Hematopoietic multipotent progenitor cell (in vitro differentiated cells): ENCODE measurements around the gene NCL. TPM values are rescaled to one million over a fixed set of nuclear protein-coding genes. Genes with fewer than 3 reads are reported as not detected.
A peak's percentile ranks its signal among the peaks of the same experiment; 100 is the strongest.

Experiments
- DNase-seq, 3 donors: peaks; one replicate each; pipeline ENCODE4 v3.0.0-alpha.2; 2011 to 2015; ENCODE audit warnings: low read depth in 2 of 3, low spot score in 2 of 3
- total RNA-seq: library from RNA; depleted of rRNA; stranded (reverse); fragments of >200 nt; gene quantifications from one replicate; pipeline ENCODE4 v1.2.3, GENCODE V29; 2012

NCL gene
- 158 TPM for total RNA-seq

- DNase-seq: peak; percentile 88 to 98 (median 90)
Measured at GRCh38 chr2:231463698-231464575, at the start of gene NCL. Gene NCL, minus strand, starts transcription at chr2:231464484. Its CDS starts 131 bp downstream, at chr2:231464353.

- no peak for DNase-seq
Measured at GRCh38 chr2:231513746-231514224, 49.5 kb upstream of the NCL start.

DNA sequence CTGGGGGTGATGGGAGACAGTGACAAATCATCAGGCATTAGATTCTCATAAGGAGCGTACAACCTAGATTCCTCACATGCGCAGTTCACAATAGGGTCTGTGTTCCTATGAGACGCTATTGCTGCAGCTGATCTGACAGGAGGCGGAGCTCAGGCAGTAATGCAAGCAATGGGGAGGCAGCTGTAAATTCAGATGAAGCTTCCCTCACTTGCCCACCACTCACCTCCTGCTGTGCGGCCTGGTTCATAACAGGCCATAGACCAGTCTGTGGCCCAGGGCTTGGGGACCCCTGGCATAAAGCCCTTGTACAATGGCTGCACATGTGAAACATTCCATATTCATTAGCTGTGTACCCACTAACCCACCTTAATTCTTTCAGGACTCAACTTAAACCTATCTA is 47.9 kb upstream of the NCL start:
- no peak for DNase-seq

GRCh38 chr2:231503766-231504165 is 39.5 kb upstream of the NCL start:
- DNase-seq: no peak

GRCh38 chr2:231502596-231502995 is 38.3 kb upstream of the NCL start:
- DNase-seq: no peak

DNA sequence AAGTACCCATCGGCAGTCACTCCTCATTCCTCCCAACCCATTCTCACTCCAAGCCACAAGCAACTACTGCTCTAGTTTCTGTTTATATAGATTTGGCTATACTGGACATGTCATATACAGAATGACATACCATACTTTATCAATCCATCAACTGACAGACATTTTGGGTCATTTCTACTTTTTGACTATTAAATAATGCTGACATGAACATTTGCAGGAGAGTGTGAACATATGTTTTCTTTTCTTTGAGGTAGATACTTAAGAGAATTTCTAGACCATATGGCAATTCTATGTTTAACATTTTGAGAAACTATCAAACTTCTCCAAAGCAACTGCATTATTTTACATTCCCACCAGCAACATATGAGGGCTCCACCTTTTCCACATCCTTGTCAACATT is 33.4 kb upstream of the NCL start:
- no peak for DNase-seq

- no peak for DNase-seq
Measured at GRCh38 chr2:231494669-231495068, 30.4 kb upstream of the NCL start.

GRCh38 chr2:231490801-231491200 is 26.5 kb upstream of the NCL start:
- no peak for DNase-seq

- DNase-seq: no peak
Measured at GRCh38 chr2:231489990-231490389, 25.7 kb upstream of the NCL start.

GRCh38 chr2:231488331-231488730 is 24.0 kb upstream of the NCL start:
- DNase-seq: no peak

- no peak for DNase-seq
Measured at GRCh38 chr2:231486851-231487596, 22.7 kb upstream of the NCL start.

- peak; percentile 21 to 66 (median 62) for DNase-seq
Measured at GRCh38 chr2:231483398-231484329, 19.4 kb upstream of the NCL start.

DNA sequence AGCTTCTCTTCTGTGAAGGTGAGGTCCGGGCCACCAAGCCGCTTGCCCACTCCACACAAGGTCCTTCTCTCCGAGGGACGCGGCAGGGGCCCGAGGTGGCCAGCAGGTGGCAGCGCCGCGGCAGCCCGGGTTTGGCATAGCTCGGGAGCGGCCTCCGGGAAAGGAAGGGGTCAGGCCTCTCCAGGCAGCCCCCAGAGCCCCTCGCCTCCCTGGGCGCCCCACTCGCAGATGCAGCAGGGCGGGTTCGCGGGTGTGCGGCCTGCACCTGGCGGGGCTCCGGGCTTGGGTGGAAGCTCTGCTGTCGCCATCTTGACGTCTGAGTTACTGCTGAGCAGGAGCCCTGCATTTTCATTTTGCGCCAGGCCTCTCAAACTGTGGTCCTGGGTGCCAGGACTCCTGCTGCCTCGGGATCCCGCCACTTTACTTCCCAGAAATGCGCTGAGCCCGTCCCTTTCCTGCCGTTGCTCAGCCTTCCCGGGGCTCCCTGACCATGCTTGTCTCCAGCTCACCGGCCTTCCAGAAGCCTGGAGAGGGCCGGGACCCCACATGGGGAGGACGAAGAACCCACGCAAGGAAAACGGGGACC is 18.6 kb upstream of the NCL start:
- peak; percentile 53 to 75 (median 73) for DNase-seq

DNA sequence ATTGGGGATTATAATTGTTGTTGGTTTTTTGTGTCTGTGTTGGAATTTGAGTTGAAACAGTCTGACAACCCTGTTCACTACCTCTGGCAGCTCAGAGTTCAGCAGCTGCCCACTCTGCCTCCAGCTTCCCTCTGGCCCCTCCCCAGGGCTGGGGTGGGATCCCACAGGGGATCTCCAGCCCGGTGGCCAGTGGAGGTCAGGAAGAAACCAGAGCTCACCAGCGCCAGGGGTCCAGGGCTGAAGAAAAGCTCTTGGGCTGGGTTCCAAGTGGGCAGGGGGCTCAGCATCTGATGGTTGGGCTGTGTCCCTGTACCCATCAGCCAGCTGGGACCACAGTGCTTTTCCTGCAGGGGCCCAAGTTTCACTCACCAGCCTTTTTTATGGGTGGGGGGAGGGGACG is 16.5 kb upstream of the NCL start:
- no peak for DNase-seq

DNA sequence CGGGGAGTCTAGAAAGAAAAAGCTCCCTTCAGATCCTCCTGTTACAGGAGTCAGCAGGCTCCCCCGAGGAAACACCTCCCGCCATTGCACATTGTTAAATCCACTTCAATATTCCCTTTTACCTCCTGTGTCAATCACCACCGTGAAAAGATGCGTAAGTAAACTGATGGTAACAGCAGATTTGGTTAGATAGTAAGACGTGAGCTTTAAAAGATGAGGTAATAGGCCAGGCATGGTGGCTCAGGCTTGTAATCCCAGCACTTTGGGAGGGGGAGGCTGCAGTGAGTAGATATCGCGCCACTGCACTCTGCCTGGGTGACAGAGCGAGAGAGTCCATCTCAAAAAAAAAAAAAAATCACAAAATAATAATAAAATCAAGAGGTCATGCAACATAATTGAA is 15.2 kb upstream of the NCL start:
- DNase-seq: no peak

DNA sequence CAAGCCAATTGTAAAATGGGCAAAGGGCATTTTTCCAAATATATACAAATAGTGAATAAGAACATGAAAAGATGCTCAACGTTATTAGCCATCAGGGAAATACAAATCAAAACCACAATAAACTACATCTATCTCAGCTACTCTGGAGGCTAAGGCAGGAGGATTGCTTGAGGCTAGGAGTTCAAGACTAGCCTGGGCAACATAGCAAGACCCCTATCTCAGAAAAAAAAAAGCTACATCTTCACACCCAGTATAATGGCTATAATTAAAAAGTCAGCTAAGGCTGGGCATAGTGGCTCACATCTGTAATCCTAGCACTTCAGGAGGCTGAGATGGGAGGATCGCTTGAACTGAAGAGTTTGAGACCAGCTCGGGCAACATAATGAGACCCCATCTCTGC is 12.6 kb upstream of the NCL start:
- DNase-seq: no peak

DNA sequence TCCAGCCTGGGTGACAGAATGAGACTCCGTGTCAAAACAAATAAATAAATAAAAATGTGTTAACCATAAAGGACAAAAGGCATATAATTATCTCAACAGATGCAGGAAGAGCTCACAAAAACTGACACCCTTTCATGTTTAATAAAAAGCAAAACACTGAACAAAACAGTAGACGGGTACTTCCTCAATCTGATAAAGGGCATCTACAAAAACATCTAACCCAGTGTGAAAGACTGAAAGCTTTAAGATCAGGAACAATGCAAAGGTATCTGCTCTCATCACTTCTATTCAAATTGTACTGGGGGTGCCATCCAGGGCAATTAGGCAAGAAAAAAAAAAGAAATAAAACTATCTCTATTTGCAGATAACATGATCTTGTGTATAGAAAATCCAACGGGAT is 11.7 kb upstream of the NCL start:
- peak in 1 of 3 donors; percentile 35 for DNase-seq

DNA sequence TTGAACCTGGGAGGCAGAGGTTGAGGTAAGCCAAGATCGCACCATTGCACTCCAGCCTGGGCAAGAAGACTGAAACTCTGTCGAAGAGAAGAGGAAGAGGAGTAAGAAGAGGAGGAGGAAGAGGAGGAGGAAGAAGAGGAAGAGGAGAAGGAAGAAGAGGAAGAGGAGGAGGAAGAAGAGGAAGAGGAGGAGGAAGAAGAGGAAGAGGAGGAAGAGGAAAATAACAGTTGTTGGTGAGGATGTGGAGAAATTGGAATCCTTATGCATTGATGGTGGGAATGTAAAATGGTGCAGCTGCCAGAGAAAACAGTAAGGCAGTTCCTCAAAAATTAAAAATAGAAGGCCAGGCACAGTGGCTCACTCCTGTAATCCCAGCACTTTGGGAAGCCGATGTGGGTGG is 8.5 kb upstream of the NCL start:
- no peak for DNase-seq

DNA sequence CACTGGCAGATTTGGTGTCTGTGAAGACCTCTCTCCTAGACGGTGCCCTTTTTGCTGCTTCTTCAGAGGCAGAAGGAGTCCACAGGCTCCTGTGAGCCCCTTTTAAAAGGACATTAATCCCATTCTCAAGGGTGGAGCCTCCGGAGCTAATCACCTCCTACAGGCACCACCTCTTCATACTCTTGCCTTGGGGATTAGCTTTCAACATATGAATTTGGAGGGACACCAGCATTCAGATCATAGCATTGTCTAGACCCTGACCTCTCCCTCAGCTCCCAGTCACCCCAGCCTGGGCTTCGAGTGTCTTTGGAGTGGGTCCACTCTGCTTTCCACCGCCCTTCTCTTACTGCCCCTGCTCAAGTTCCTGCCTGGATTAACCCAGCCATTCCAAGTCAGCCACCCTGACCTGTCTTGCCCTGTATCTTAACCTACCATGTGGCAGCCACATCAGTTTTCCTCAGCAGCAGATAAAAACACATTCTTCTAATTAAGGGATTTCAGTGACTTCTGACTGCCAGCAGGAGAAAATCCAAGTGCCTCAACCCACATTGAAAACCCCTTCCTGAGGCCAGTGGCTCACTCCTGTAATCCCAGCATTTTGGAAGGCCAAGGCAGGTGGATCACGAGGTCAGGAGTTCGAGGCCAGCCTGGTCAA is 6.1 kb upstream of the NCL start:
- no peak for DNase-seq

DNA sequence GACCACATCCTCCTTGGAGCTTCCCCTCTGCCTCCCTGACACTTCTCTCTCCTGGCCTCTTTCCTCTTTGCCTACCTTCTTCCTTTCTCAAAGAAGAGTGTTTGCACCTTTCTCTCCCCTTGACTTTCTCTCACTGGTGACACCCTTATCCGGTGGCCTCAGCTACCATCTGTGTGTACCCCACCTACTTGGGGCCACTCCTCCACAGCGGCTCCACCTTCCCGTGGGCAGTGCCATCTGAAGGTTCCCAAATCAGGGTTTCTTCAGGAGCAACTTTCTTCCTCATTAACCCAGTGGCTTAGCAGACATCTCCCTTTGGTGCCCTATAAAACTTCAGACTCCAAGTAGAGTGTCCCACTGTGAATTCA is 5.3 kb upstream of the NCL start:
- DNase-seq: no peak
